Transverse colon (tissue), 4 donors: ENCODE data around the gene TBCD.

Source experiments
- CTCF ChIP-seq, 5 experiments: fragments of 200-600 bp in 3 of 5; fragments of 450-650 bp in 2 of 5; sonication (generic) in 3 of 5; IDR thresholded peaks; 1 replicate in 2 of 5; 2 replicates in 3 of 5; pipeline ENCODE4 v1.5.1; 2016 to 2017; ENCODE audit warnings: antibody characterized with exemption in 5 of 5, inconsistent platforms in 3 of 5, mild to moderate bottlenecking in 2 of 5, moderate library complexity in 1 of 5
- EP300 ChIP-seq: sonication (generic); formaldehyde crosslinking; IDR thresholded peaks from one replicate; pipeline ENCODE4 v1.6.1; 2017; ENCODE audit warnings: antibody characterized with exemption, low read depth
- POLR2A ChIP-seq: fragments of 450-650 bp; IDR thresholded peaks from one replicate; pipeline ENCODE4 v1.6.1; 2016; ENCODE audit warnings: antibody characterized with exemption, mild to moderate bottlenecking, moderate library complexity
- POLR2AphosphoS5 ChIP-seq, 3 donors: sonication (generic); formaldehyde crosslinking; IDR thresholded peaks; one replicate each; pipeline ENCODE4 v1.6.1; 2016; ENCODE audit warnings: antibody characterized with exemption in 3 of 3

DNA sequence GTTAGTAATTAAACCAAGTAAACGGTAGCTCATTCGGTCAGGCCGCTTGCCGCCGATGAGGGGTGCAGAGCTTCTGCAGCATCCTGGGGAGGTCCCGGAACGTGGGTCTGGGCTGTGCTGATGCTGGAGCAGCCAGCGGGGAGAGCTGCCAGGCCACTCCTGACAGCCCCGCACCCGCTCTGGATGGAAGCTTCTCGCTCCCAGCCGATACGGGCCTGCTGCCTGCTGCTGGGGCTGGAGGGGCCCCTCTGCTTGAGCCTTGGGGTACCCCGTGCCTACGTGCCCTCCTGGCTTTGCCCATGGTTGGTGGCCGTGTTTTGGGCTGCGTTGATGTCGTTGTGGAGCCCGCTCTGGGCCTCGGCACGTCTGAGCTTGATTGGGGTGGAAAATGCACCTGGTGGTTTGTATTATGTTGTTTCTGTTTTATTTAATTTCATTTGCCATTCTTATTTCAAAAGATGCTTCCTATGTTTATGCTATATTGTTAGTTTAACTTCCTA lies 129.5 kb downstream of the TBCD start:
- TF ChIP-seq CTCF (IDR thresholded peaks at IDR 0.05) (no peak), POLR2A (no peak), EP300 (no peak), POLR2AphosphoS5 (IDR thresholded peaks at IDR 0.05) (no peak)
